Aorta (tissue), 5 donors: ENCODE data around the gene TLE4. TPM values are rescaled to one million over a fixed set of nuclear protein-coding genes. Genes with fewer than 3 reads are reported as not detected.

Source experiments
- ATAC-seq: fragments of 200-7000 bp; cut with Tn5 transposase; one replicate; pipeline ENCODE4 v1.9.1; 2022; ENCODE audit warnings: moderate library complexity; ENCODE audit not compliant: low FRiP score
- DNase-seq, 2 donors: peaks; one replicate each; pipeline ENCODE4 v3.0.0-alpha.2; 2020
- H3K27ac ChIP-seq, 2 donors: one replicate each; pipeline ENCODE4 v1.5.1; 2013; ENCODE audit warnings: low read length in 2 of 2, mild to moderate bottlenecking in 2 of 2, moderate library complexity in 2 of 2, control low read depth in 1 of 2, inconsistent platforms in 1 of 2, low read depth in 1 of 2
- H3K27me3 ChIP-seq, 2 donors: one replicate each; pipeline ENCODE4 v1.6.1; 2013; ENCODE audit warnings: control low read depth in 1 of 2, low read length in 1 of 2, mild to moderate bottlenecking in 1 of 2, moderate library complexity in 1 of 2; ENCODE audit not compliant: insufficient read depth in 2 of 2, control insufficient read depth in 1 of 2
- H3K36me3 ChIP-seq, 2 donors: one replicate each; pipeline ENCODE4 v1.6.1; 2013; ENCODE audit warnings: control low read depth in 1 of 2, low read length in 1 of 2, mild to moderate bottlenecking in 1 of 2; ENCODE audit not compliant: insufficient read depth in 2 of 2, control insufficient read depth in 1 of 2
- H3K4me1 ChIP-seq, 2 donors: one replicate each; pipeline ENCODE4 v1.6.1; 2013; ENCODE audit warnings: low read length in 2 of 2, control low read depth in 1 of 2, mild to moderate bottlenecking in 1 of 2, moderate library complexity in 1 of 2; ENCODE audit not compliant: insufficient read depth in 2 of 2, control insufficient read depth in 1 of 2
- H3K4me3 ChIP-seq, 2 donors: one replicate each; pipeline ENCODE4 v1.5.1; 2013; ENCODE audit warnings: low read length in 2 of 2, control low read depth in 1 of 2, mild to moderate bottlenecking in 1 of 2
- H3K9me3 ChIP-seq: one replicate; pipeline ENCODE4 v1.6.1; 2013; ENCODE audit warnings: mild to moderate bottlenecking, low read length; ENCODE audit not compliant: control insufficient read depth
- WGBS, 2 donors: extraction: QIAGEN DNeasy Blood & Tissue Kit; methylation state at CpG; one replicate each; pipeline ENCODE4 v1.1.7; 2013; 5-methylcytosine and 5-hydroxymethylcytosine counted together
- intact Hi-C, 2 donors: fragments of 100-400 bp; cut with DNase I; formaldehyde crosslinking; loops; one replicate each; pipeline versions ENCODE4 v1.14.2 to v1.15.0; 2022
- polyA plus RNA-seq, 2 donors: library from polyadenylated mRNA; stranded (reverse); fragments of 200-250 nt; gene quantifications; one replicate each; pipeline ENCODE4 v1.2.3, GENCODE V29; 2013
- total RNA-seq, 2 donors: library from RNA; stranded (reverse); fragmentation: NEBNext Ultra II Directional; extraction: Animal tissue kit (Norgen Biotek cat#: 25700); gene quantifications; one replicate each; pipeline ENCODE4 v1.2.1, GENCODE V29; 2021
- donor health status: healthy with polysubstance abuse.
- donor health status: Bipolar disorder and iron deficiency.
- donor health status: DM: no; HTN: no; CAD: no.
- donor health status: DM: no; HTN: no; CAD: no.
- donor health status: DM: yes; HTN: yes; CAD: no.

Gene TLE4
- total and polyA plus RNA-seq, 4 donors: 6.0 to 38.3 (median 22.3) TPM

DNA sequence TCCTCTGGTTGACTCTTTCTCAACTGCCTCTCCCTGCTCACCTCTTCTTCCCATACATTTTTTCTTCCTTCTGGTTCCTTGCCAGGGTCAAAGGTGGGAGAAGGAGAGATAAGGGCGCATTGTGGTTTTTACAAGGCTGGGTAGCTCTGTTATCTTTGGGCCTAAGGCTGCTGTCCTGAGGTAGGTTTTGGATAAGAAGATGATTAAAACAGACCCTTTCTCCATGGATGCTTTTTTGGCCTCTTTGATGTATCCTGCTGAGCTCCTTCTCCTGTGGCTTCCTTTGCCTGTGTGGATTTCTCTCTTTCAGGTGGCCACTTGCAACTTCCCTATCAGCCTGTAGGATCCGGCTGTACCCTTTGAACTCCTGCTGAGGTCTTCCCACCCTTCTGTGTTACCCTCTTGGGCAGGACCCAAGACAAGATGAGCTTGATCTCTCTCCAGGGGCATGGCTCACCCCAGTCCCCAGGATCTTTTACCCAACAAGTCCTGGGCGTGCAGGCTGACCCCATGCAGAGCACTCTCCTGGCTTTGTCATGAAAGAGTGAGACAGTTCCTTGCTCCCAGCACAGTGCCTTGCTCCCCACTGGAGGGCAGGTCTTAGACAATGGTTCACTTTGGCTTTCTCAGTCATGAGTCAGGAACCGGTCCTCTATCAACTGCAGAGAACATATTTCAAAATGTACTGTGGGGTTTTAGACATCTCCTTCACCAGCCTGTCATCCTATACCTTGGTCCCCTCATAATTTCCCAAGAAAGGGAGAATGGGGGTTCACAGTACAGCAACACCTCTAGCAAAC lies 197.9 kb downstream of the TLE4 start:
- Histone ChIP-seq H3K4me1 (peaks cover 0 to under 1% of the 10 kb centered on the region in 2 donors), H3K27ac (no peak overlapping the region), H3K36me3 (no peaks in the 10 kb centered on the region), H3K27me3 (peaks cover 0 to 1% of the 10 kb centered on the region in 2 donors), H3K9me3 (no peaks in the 10 kb centered on the region), H3K4me3 (no peak overlapping the region)
- WGBS, 2 donors: 89 to 92% methylated on average over 4 of the region's 4 CpGs
- intact Hi-C loops: no loop called here
- ATAC-seq (no peak), DNase-seq (no peak)

DNA sequence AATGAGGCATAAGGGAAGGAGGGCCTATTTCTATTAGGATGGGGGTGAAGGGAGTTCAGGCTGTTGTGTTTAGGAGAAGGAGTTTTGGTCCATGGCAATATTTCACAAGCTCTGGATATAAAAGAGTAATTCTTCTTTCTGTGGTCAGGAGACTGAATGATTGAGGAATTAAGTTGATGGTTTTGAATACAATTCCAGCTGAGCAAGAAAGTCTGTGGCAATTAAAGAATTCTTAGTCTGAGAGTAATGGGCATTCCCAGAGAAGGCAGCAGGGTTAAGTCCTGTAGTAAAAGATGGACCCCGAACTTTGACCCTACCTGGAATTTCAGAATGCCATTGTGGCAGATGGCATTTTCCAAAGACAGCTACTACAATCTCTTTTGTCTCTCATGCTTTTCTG lies 202.6 kb downstream of the TLE4 start:
- Histone ChIP-seq H3K4me1 (no peaks in the 10 kb centered on the region), H3K27me3 (no peaks in the 10 kb centered on the region), H3K27ac (no peak overlapping the region), H3K4me3 (no peak overlapping the region), H3K36me3 (no peaks in the 10 kb centered on the region), H3K9me3 (no peaks in the 10 kb centered on the region)
- intact Hi-C loops: no loop called here
- WGBS, 2 donors: 94% methylated on average over 1 of the region's 1 CpG
- ATAC-seq: no peak
- DNase-seq: no peak
